Fibroblast of upper back skin (primary cell): ENCODE results near the gene COG6.
A peak's percentile ranks its signal among the peaks of the same experiment; 100 is the strongest.

Experiments
- DNase-seq: peaks from one replicate; pipeline ENCODE4 v3.0.0-alpha.2; 2013

Gene COG6

DNA sequence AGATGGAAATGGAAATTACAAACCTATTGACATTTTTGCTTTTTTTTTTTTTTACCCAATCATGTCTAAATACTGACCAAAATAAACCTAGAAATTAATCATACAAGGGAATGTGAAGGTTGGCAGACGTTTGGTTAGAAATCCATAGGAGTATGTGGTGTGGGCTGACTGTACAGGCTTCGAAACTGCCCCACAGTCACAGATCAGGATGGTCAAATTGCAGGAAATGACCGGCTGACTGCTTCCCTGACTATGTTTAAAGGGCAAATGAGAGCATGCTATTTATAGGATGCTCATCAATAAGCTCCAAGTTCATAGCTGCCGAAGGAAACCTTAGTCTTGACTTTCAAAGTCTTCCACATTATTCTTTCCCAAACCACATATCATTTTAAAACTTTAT, 118.4 kb downstream of the COG6 start:
- DNase-seq: peak; percentile 82

DNA sequence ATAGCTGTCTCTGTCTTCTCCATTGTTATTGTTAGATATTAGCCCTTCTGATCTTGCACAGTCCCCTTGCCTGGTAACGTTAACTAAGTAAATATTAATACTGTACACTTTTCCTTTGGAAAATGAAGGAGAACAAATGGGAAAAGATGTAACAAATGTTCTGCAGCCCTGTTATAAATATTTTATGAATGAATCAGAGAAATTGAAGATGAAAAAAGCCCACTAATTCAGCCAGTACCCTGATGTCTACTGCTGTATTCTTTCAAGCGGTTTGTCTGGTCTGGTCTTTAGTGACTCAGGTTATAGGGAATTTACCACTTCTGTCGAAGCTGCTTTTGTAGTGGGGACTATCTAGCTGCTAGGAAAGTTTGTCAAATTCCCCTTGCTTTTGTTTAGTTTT, 121.0 kb downstream of the COG6 start:
- peak; percentile 96 for DNase-seq

DNA sequence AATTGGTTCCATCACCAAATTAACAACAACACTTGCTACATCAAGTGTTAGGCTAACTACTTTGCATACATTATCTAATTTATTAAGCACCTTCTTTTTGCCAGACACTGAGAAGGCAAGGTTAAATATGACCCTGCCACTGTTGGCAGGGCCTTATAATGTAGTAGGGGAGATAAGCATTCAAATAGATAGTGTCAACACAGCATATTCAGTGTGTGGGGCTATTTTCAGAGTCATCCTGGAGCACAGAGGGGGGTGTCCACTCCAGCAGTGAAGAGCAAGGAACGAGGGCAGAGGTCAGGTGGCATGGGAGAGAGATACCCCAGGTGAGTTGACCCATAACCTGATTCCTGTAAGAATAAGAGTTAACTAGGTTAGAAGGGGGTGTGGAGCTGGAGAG, 121.6 kb downstream of the COG6 start:
- DNase-seq: no peak

DNA sequence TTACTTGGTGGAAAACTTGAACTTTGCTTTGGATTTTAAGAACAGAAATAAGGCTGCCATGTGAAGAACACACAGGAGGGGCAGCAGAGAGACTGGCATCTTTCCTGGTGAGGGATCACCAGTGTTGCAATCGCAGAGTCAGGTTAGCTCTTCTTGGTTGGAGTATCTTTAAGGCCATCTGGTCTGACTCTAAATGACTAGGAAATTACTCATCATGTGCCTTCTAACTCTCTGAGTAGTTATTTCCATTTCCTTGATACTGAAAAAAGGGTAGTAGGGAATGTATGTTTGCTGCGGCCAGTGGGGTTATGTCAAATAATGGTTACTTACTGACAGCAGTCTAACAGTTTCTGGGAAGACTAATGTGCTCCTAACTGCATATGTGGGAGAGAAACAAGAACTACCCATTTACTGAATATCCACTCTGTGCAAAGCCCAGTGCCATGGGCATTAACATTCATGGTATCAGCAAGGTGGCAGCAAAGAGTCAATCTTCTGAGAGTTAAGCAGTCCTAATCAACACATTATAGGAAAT, 122.1 kb downstream of the COG6 start:
- DNase-seq: peak; percentile 96

DNA sequence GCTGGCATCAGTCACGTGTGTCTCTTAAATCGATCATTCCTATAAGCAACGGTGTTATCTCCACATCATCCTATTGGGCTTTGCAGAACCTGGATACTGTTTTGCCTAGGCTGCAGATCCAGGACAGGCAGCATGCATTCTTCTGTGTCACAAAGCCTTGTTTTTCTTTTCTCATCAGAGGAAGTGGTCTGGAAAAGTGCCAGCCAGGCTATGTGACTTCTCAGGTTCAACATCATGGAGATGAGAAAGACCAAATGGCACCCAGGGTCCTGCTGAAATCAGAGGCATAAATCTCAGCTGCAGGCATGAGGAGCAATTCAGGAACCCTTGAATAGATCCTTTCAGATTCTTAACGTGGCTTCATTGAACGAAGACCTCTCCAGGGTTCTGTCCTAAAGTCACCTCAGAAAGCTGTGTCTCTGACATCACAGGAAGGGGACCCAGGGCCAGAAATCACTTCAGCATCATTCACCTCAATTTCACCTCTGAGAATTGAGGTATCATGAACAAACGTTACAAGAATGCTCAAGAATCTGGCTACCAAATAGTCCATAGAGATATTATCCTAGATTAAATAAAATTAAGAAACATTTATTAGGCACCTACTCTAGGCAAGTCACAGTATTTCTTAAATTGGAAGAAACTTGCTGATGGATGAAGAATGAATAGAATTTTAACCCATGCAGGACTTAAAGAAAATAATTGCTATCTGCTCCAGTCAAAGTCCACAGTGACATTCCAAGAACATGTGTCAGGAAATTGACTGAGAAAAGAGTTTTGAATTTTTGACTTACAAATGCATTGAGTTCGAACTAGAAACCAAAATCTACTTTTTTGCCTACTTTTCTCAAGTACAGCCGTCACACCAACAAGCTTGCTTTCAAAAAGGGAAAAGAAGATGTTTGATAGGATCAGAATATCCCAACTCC, 124.1 kb downstream of the COG6 start:
- DNase-seq: peak; percentile 68

DNA sequence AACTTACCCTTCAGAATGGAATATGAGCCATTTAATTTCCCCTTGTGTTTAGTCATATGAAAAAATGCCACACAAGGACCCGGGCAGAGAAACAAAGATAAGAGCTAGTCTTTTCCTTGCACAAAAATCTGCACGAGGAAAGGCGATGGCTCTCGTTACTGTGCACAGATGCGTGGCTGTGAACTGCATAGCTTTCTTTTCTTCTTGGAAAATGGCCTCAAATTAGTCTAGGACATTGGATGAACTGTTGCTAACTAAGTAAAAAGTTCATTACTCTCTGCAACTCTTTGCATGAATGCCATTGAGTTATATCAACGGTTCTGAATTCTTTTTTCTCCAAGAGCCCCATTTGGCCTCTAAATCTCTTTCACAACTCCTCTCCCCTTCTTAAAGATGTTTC, 125.2 kb downstream of the COG6 start:
- no peak for DNase-seq

DNA sequence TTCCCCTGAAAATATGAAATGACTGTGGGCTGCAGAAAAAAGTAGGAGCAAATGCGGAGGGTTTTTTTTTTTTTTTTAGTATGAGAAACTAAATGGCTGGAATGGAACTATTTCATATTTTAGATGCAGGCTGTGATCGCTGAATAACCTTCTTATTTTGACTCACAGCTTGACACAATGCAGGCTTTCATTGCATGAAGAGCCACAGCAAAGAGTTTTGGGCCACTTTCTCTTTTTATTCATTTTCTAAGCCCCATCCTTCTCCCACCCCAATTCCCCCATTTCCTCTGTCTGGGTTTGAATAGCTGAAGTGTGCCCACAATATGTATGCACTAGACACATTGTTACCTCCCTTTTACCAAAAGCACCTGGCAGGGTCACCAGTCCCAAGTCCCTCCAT, 125.9 kb downstream of the COG6 start:
- no peak for DNase-seq

DNA sequence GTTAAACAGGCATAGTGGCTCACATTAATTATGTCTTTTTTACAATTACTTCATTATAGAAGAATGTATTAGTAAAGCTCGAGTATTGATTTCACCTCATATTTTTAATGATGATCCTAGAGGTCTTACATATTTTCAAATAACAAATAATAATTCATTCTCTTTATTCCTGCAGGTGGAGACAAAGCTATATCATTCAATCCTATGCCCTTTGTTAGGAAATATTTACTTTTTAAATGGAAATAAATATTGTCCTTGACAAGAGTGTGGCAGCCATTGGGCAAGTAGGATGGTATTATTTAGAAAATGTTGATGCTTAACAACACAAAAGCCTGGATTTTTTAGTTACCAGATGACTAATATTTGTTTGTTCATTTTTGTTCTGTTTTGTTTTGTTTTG, 127.6 kb downstream of the COG6 start:
- no peak for DNase-seq

DNA sequence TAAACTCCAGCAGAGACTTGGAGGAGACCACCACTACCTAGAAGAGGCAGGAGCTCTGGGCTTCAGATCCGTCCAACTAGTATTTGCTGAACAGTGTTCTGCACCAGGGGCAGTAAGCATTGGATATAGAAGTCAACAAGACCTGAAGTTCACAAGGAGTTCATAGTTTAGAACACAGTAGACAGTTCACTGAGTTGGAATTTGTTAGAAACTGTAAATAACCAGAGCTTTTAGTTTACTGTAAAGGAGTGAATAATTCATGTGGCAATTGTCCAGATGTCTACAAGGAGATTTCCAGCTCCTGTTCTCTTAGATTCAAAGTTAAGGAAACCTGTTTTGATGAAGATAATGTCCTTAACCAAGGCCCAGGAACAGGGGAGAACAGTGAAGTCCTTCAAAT, 128.9 kb downstream of the COG6 start:
- peak; percentile 19 for DNase-seq

DNA sequence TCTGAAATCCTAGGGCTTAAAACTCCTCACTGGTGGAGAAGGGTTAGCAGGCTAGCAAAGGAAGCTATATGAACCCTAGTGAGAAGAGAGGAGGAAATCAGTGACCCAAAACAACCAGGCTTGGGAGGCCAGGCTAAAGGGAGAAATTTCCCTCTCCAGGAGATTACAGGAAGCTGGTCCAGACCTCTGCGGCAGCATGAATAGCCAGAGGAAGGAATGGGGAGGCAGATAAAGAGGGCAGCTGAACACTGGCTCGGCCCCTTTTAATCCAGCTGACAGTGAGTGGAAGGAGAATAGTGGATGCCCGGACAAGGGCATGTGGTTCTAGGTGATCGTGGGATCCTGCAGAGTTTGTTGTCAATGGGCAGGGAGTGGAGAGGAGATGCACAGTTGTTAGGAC, 130.6 kb downstream of the COG6 start:
- DNase-seq: no peak

DNA sequence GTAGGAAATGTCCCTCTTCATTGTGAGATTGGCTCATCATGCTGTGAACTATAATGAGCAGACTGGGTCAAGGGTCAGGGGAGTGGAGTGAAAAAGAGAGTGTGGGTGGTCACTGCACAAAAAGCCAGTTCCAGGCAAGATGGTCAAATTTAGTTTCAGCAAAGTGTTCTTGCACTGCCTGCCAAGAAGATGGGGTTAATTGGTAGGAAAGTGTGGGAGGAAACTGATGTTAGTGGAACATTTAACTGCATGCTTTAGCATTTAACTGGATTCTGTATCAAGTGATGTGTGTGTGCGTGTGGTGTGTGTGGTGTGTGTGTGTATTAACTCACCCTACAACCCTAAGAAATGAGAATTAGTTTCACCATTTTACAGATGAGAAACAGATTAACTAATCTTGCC, 131.6 kb downstream of the COG6 start:
- DNase-seq: no peak

DNA sequence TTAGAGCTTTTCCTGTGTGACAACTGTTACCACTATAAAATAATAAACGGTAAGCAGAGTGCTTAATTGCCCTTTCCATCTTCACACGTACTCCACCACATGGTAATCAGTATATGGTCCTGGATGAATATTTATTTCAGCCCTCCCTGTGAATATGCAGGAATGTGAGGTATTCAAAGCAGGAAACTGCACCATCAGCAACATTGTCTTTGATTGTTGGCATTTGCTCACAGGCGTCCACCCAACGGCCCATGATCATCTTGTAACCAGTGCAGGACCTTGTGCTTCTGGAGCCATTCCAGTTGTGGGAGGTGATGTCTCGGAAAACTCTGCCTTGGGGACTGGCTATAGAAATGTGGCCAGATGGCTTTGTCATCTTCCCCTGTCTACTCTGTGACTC, 132.6 kb downstream of the COG6 start:
- no peak for DNase-seq

DNA sequence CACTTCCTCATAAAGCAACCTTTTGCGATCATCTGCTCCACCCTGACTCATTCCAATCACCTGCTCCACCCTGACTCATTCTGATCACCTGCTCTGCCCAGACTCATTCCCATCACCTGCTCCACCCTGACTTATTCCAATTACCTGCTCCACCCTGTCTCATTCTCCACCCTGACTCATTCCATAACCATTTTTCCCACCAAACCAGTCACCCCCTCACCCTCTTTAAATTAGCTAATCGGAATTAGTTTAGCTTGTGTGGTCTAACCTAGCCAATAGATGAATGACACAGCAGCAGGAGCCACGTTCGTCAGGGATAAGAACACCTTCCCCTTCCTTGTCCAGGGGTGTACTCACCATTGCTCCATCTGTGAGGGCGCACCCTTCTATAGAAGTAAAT, 134.0 kb downstream of the COG6 start:
- DNase-seq: no peak
